IMR-90 (cell line): ENCODE data around the gene DENND1B. TPM values are rescaled to one million over a fixed set of nuclear protein-coding genes. Genes with fewer than 3 reads are reported as not detected.
A peak's percentile ranks its signal among the peaks of the same experiment; 100 is the strongest.

ENCODE experiments used
- ATAC-seq: fragments of 200-7000 bp; cut with Tn5 transposase; 2 replicates; pipeline ENCODE4 v1.9.1; 2020; ENCODE audit warnings: low read depth, mild to moderate bottlenecking, moderate library complexity
- BruUV-seq: library from RNA; stranded (reverse); fragments of 400-500 nt; replicated peaks from 2 replicates; lab custom pipeline; 2021; lab: Mats Ljungman, UMichigan
- CTCF ChIA-PET: fragments of 300-600 bp; formaldehyde crosslinking; extraction: SDS; loops from one replicate; lab custom pipeline; 2021; ENCODE audit warnings: antibody characterized with exemption; lab: Yijun Ruan, JAX
- POLR2A ChIA-PET: fragments of 300-600 bp; sonication (Branson Sonifier 250); formaldehyde crosslinking; loops from one replicate; lab custom pipeline; 2022; ENCODE audit warnings: antibody characterized with exemption; ENCODE audit not compliant: unreplicated experiment; lab: Charles Lee
- DNase-seq: peaks from one replicate; pipeline ENCODE4 v3.0.0; 2013
- H2AFZ ChIP-seq: replicated peaks from 2 replicates; pipeline ENCODE3; 2013; ENCODE audit warnings: low read length, mild to moderate bottlenecking; ENCODE audit not compliant: poor library complexity
- H2AK5ac ChIP-seq: 2 replicates; pipeline ENCODE4 v1.6.1; 2013; ENCODE audit warnings: low read depth, low read length, inconsistent platforms
- H2AK9ac ChIP-seq: replicated peaks from 2 replicates; pipeline ENCODE3; 2013; ENCODE audit warnings: mild to moderate bottlenecking, low read depth, low read length, moderate library complexity; ENCODE audit not compliant: poor library complexity
- H2BK120ac ChIP-seq: 2 replicates; pipeline ENCODE4 v1.6.1; 2013; ENCODE audit warnings: low read depth, low read length, inconsistent platforms
- H2BK15ac ChIP-seq: 3 replicates; pipeline ENCODE4 v1.6.1; 2013; ENCODE audit warnings: low read depth, low read length, inconsistent platforms
- H2BK20ac ChIP-seq: 2 replicates; pipeline ENCODE4 v1.6.1; 2013; ENCODE audit warnings: low read depth, mild to moderate bottlenecking, inconsistent platforms, low read length, moderate library complexity
- H2BK5ac ChIP-seq: 2 replicates; pipeline ENCODE4 v1.6.1; 2013; ENCODE audit warnings: mild to moderate bottlenecking, low read depth, low read length, inconsistent platforms; ENCODE audit not compliant: poor library complexity, severe bottlenecking
- H3K14ac ChIP-seq: replicated peaks from 2 replicates; pipeline ENCODE4 v1.6.1; 2013; ENCODE audit warnings: low read depth, low read length, inconsistent platforms
- H3K18ac ChIP-seq: 2 replicates; pipeline ENCODE4 v1.6.1; 2013; ENCODE audit warnings: low read depth, low read length, control low read depth
- H3K23ac ChIP-seq: 2 replicates; pipeline ENCODE4 v1.6.1; 2013; ENCODE audit warnings: low read depth, low read length, inconsistent platforms
- H3K27ac ChIP-seq: 2 replicates; pipeline ENCODE4 v1.5.1; 2013; ENCODE audit warnings: mild to moderate bottlenecking, control low read depth, low read length; ENCODE audit not compliant: insufficient read depth
- H3K27me3 ChIP-seq: 2 replicates; pipeline ENCODE4 v1.6.1; 2013; ENCODE audit warnings: low read length; ENCODE audit not compliant: control insufficient read depth, insufficient read depth
- H3K36me3 ChIP-seq: 2 replicates; pipeline ENCODE4 v1.6.1; 2013; ENCODE audit warnings: low read length, mixed read lengths; ENCODE audit not compliant: control insufficient read depth, insufficient read depth
- H3K4ac ChIP-seq: 2 replicates; pipeline ENCODE4 v1.6.1; 2013; ENCODE audit warnings: low read depth, low read length, inconsistent platforms
- H3K4me1 ChIP-seq: 2 replicates; pipeline ENCODE4 v1.6.1; 2013; ENCODE audit warnings: low read length, mixed read lengths; ENCODE audit not compliant: control insufficient read depth, insufficient read depth
- H3K4me2 ChIP-seq: 2 replicates; pipeline ENCODE4 v1.6.1; 2013; ENCODE audit warnings: low read depth, mild to moderate bottlenecking, control low read depth, low read length, moderate library complexity
- H3K4me3 ChIP-seq: 2 replicates; pipeline ENCODE4 v1.5.1; 2013; ENCODE audit warnings: low read depth, mild to moderate bottlenecking, control low read depth, low read length, moderate library complexity; ENCODE audit not compliant: insufficient read depth
- H3K56ac ChIP-seq: 2 replicates; pipeline ENCODE4 v1.6.1; 2013; ENCODE audit warnings: low read length, inconsistent platforms; ENCODE audit not compliant: insufficient read depth; ENCODE audit errors: extremely low read depth
- H3K79me1 ChIP-seq, 2 experiments: 2 replicates each; pipeline ENCODE4 v1.6.1; 2013; ENCODE audit warnings: low read length in 2 of 2, inconsistent platforms in 1 of 2, low read depth in 1 of 2
- H3K9ac ChIP-seq: 2 replicates; pipeline ENCODE4 v1.6.1; 2013; ENCODE audit warnings: low read depth, low read length, control low read depth
- H3K9me1 ChIP-seq: 2 replicates; pipeline ENCODE4 v1.6.1; 2013; ENCODE audit warnings: low read length, inconsistent platforms; ENCODE audit not compliant: insufficient read depth
- H3K9me3 ChIP-seq: 2 replicates; pipeline ENCODE4 v1.6.1; 2013; ENCODE audit warnings: low read length; ENCODE audit not compliant: control insufficient read depth, insufficient read depth
- H4K20me1 ChIP-seq: 2 replicates; pipeline ENCODE4 v1.6.1; 2013; ENCODE audit warnings: low read length, inconsistent platforms; ENCODE audit not compliant: insufficient read depth
- H4K5ac ChIP-seq: 2 replicates; pipeline ENCODE4 v1.6.1; 2013; ENCODE audit warnings: mild to moderate bottlenecking, low read depth, low read length, control low read depth
- H4K8ac ChIP-seq, 2 experiments: 2 replicates each; pipeline ENCODE4 v1.6.1; 2013; ENCODE audit warnings: low read depth in 2 of 2, low read length in 2 of 2, control low read depth in 1 of 2, inconsistent platforms in 1 of 2
- H4K91ac ChIP-seq: 2 replicates; pipeline ENCODE4 v1.6.1; 2013; ENCODE audit warnings: low read depth, low read length, inconsistent platforms; ENCODE audit not compliant: insufficient read depth
- BHLHE40 ChIP-seq: fragments of 150-350 bp; IDR thresholded peaks from 2 replicates; pipeline ENCODE4 v1.6.1; 2016; ENCODE audit warnings: mild to moderate bottlenecking, low read depth, low read length
- CEBPB ChIP-seq: IDR thresholded peaks from 2 replicates; pipeline ENCODE4 v1.6.1; 2012; ENCODE audit warnings: low read depth, low read length, improper control_type of control experiment
- CHD1 ChIP-seq: IDR thresholded peaks from 2 replicates; pipeline ENCODE4 v1.6.1; 2012; ENCODE audit warnings: low read depth, low read length, improper control_type of control experiment
- FOS ChIP-seq: fragments of 150-350 bp; IDR thresholded peaks from 2 replicates; pipeline ENCODE4 v1.6.1; 2016; ENCODE audit warnings: low read depth, low read length
- MAFK ChIP-seq: IDR thresholded peaks from 2 replicates; pipeline ENCODE4 v1.6.1; 2012; ENCODE audit warnings: low read depth, low read length, improper control_type of control experiment
- MAZ ChIP-seq: IDR thresholded peaks from 2 replicates; pipeline ENCODE4 v1.6.1; 2012; ENCODE audit warnings: low read depth, mild to moderate bottlenecking, low read length, improper control_type of control experiment, moderate library complexity, borderline replicate concordance
- MXI1 ChIP-seq: IDR thresholded peaks from 2 replicates; pipeline ENCODE4 v1.6.1; 2012; ENCODE audit warnings: low read depth, mild to moderate bottlenecking, low read length, moderate library complexity, borderline replicate concordance
- NFE2L2 ChIP-seq: fragments of 150-350 bp; IDR thresholded peaks from 2 replicates; pipeline ENCODE4 v1.6.1; 2016; ENCODE audit warnings: low read depth, mild to moderate bottlenecking, low read length
- POLR2A ChIP-seq: IDR thresholded peaks from 2 replicates; pipeline ENCODE4 v1.6.1; 2012; ENCODE audit warnings: mild to moderate bottlenecking, low read depth, low read length
- RAD21 ChIP-seq: IDR thresholded peaks from 2 replicates; pipeline ENCODE4 v1.6.1; 2012; ENCODE audit warnings: low read length, improper control_type of control experiment
- RCOR1 ChIP-seq: IDR thresholded peaks from 2 replicates; pipeline ENCODE4 v1.6.1; 2012; ENCODE audit warnings: mild to moderate bottlenecking, low read length, improper control_type of control experiment; ENCODE audit not compliant: insufficient replicate concordance
- SMC3 ChIP-seq: fragments of 150-350 bp; IDR thresholded peaks from 2 replicates; pipeline ENCODE4 v1.6.1; 2016; ENCODE audit warnings: low read depth, mild to moderate bottlenecking, antibody characterized with exemption, low read length, moderate library complexity
- dilution Hi-C: fragments of 300-500 bp; cut with HindIII; formaldehyde crosslinking; loops from one replicate; pipeline ENCODE4 v1.14.3; 2018; ENCODE audit warnings: low sequenced_read_pairs; ENCODE audit not compliant: unreplicated experiment
- in situ Hi-C: fragments of 300-500 bp; cut with MboI; formaldehyde crosslinking; loops from 3 replicates; pipeline ENCODE4 v1.14.3; 2019; ENCODE audit warnings: low sequenced_read_pairs, inconsistent platforms, mixed read lengths
- intact Hi-C: fragments of 100-400 bp; cut with micrococcal nuclease; formaldehyde crosslinking; loops from 2 replicates; pipeline ENCODE4 v1.10.0; 2022
- polyA plus RNA-seq, 3 experiments: library from polyadenylated mRNA; depleted of rRNA; stranded (reverse); fragments of >200 nt; gene quantifications; 2 replicates each; pipeline ENCODE4 v1.2.3, GENCODE V29; 2012; ENCODE audit warnings: low replicate concordance in 1 of 3
- total RNA-seq: library from RNA; depleted of rRNA; stranded (reverse); fragments of >200 nt; gene quantifications from 2 replicates; pipeline ENCODE4 v1.2.3, GENCODE V29; 2012
- TF ChIP-seq, protein P1 (sequence below): conservative IDR thresholded peaks from 2 replicates; pipeline ENCODE4 v1.5.1; 2012; ENCODE audit warnings: mild to moderate bottlenecking, low read depth, low read length, improper control_type of control experiment
- TF ChIP-seq, protein P2 (sequence below): fragments of 150-350 bp; IDR thresholded peaks from 2 replicates; pipeline ENCODE4 v1.6.1; 2017; ENCODE audit warnings: mild to moderate bottlenecking, antibody characterized with exemption, low read length, low read depth
- TF ChIP-seq, protein P3 (sequence below): fragments of 150-350 bp; IDR thresholded peaks from 2 replicates; pipeline ENCODE4 v1.6.1; 2016; ENCODE audit warnings: low read depth, mild to moderate bottlenecking, low read length, moderate library complexity, borderline replicate concordance

The DENND1B gene
- total and polyA plus RNA-seq, 2 of the 4 experiments (the other 2 are of a cell fraction), result 4.0 to 24.2 TPM

DNA sequence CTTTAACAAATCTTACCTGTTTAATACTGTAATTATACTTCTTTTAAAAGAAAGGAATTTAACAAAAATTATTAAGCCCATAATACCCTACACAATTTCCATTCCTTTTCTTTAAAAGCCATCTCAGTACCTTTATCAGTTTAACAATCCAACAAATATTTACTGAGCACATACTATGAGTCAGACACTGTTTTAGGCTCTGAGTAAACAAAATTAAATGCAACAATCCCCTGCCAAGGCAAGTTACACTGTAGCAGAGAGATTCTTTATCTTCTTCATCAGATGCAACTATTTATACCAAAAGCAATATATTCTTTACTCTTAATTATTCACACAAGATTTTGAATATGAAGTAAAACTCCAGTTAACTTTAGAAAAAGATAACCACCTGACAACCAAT lies 12.0 kb downstream of the DENND1B start:
- Histone ChIP-seq H4K20me1 (peaks cover 3% of the 10 kb centered on the region; the same call in 1 of the 2 replicates), H2AK5ac (no peak overlapping the region), H3K23ac (no peak overlapping the region), H3K9me1 (no peaks in the 10 kb centered on the region; the same call in 1 of the 2 replicates), H3K56ac (no peak overlapping the region), H3K9ac (no peak overlapping the region), H3K27me3 (no peaks in the 10 kb centered on the region), H3K14ac (peak overlapping the region; percentile 31; the same call in 1 of the 2 replicates), H2BK120ac (no peak overlapping the region), H2BK20ac (no peak overlapping the region), H3K4me1 (peaks cover 2% of the 10 kb centered on the region; the same call in 1 of the 2 replicates), H3K36me3 (peaks cover 1% of the 10 kb centered on the region; the same call in 1 of the 2 replicates), H3K4ac (peak overlapping the region; percentile 33; the same call in 1 of the 2 replicates), H3K79me1 (peaks cover 16 to 38% of the 10 kb centered on the region in 2 experiments), H3K18ac (no peak overlapping the region), H4K8ac (no peak overlapping the region), H2BK15ac (no peak overlapping the region), H2AFZ (no peak overlapping the region), H4K5ac (no peak overlapping the region), H2AK9ac (no peak overlapping the region), H4K91ac (no peak overlapping the region), H3K9me3 (no peaks in the 10 kb centered on the region), H2BK5ac (no peak overlapping the region), H3K27ac (no peak overlapping the region), H3K4me2 (no peak overlapping the region), H3K4me3 (no peak overlapping the region)
- dilution Hi-C loops (no loop called here), in situ Hi-C loops (no loop called here), intact Hi-C loops (loop anchor here (2.0 kb wide), 1 partner anchor 15 kb away; no protein-coding TSS in a partner anchor)
- POLR2A ChIA-PET, result no interaction called here
- peak; percentile 67 for ATAC-seq
- DNase-seq, result no peak
- BruUV-seq, result no TSS peak
- CTCF ChIA-PET, result no interaction called here
- TF ChIP-seq BHLHE40, result no peak
- no peak for TF ChIP-seq CHD1
- TF ChIP-seq, protein P1, sequence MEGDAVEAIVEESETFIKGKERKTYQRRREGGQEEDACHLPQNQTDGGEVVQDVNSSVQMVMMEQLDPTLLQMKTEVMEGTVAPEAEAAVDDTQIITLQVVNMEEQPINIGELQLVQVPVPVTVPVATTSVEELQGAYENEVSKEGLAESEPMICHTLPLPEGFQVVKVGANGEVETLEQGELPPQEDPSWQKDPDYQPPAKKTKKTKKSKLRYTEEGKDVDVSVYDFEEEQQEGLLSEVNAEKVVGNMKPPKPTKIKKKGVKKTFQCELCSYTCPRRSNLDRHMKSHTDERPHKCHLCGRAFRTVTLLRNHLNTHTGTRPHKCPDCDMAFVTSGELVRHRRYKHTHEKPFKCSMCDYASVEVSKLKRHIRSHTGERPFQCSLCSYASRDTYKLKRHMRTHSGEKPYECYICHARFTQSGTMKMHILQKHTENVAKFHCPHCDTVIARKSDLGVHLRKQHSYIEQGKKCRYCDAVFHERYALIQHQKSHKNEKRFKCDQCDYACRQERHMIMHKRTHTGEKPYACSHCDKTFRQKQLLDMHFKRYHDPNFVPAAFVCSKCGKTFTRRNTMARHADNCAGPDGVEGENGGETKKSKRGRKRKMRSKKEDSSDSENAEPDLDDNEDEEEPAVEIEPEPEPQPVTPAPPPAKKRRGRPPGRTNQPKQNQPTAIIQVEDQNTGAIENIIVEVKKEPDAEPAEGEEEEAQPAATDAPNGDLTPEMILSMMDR, result no peak
- no peak for TF ChIP-seq CEBPB
- TF ChIP-seq SMC3, result no peak
- TF ChIP-seq RAD21, result no peak
- no peak for TF ChIP-seq POLR2A
- TF ChIP-seq, protein P2, sequence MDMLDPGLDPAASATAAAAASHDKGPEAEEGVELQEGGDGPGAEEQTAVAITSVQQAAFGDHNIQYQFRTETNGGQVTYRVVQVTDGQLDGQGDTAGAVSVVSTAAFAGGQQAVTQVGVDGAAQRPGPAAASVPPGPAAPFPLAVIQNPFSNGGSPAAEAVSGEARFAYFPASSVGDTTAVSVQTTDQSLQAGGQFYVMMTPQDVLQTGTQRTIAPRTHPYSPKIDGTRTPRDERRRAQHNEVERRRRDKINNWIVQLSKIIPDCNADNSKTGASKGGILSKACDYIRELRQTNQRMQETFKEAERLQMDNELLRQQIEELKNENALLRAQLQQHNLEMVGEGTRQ, result no peak
- TF ChIP-seq NFE2L2, result no peak
- TF ChIP-seq RCOR1, result no peak
- TF ChIP-seq, protein P3, sequence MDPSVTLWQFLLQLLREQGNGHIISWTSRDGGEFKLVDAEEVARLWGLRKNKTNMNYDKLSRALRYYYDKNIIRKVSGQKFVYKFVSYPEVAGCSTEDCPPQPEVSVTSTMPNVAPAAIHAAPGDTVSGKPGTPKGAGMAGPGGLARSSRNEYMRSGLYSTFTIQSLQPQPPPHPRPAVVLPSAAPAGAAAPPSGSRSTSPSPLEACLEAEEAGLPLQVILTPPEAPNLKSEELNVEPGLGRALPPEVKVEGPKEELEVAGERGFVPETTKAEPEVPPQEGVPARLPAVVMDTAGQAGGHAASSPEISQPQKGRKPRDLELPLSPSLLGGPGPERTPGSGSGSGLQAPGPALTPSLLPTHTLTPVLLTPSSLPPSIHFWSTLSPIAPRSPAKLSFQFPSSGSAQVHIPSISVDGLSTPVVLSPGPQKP, result no peak
- no peak for TF ChIP-seq FOS
- no peak for TF ChIP-seq MXI1
- no peak for TF ChIP-seq MAZ
- no peak for TF ChIP-seq MAFK
